KMS-11 (cell line): Measurements from ENCODE around the gene ANP32D.
"Not testable (repeated sequence)": the region's sequence is repeated elsewhere in the genome, so short reads cannot be mapped to it uniquely, and the experiment has no call there.

ENCODE experiments used
- H2AFZ ChIP-seq: fragments of 200-600 bp; sonication (generic); 2 replicates; pipeline ENCODE4 v1.6.1; 2016; ENCODE audit warnings: antibody characterized with exemption, mixed run types, low read depth
- H3K27ac ChIP-seq: fragments of 200-600 bp; sonication (generic); 2 replicates; pipeline ENCODE4 v1.6.1; 2016; ENCODE audit warnings: mild to moderate bottlenecking, mixed run types
- H3K27me3 ChIP-seq: fragments of 200-600 bp; sonication (generic); 2 replicates; pipeline ENCODE4 v1.6.1; 2017; ENCODE audit warnings: mild to moderate bottlenecking, low read depth, mixed run types, moderate library complexity; ENCODE audit not compliant: insufficient read depth
- H3K36me3 ChIP-seq: fragments of 200-600 bp; sonication (generic); 2 replicates; pipeline ENCODE4 v1.6.1; 2017; ENCODE audit warnings: mild to moderate bottlenecking, mixed run types; ENCODE audit not compliant: insufficient read depth
- H3K4me1 ChIP-seq: fragments of 200-600 bp; sonication (generic); 2 replicates; pipeline ENCODE4 v1.6.1; 2016; ENCODE audit warnings: mild to moderate bottlenecking, low read depth, mixed run types; ENCODE audit not compliant: poor library complexity, severe bottlenecking
- H3K4me2 ChIP-seq: fragments of 200-600 bp; sonication (generic); 2 replicates; pipeline ENCODE4 v1.7.0; 2016; ENCODE audit warnings: mild to moderate bottlenecking, mixed run types
- H3K4me3 ChIP-seq: fragments of 200-600 bp; sonication (generic); IDR thresholded peaks from 2 replicates; pipeline ENCODE4 v1.6.1; 2017; ENCODE audit warnings: low read depth, low read length, mixed read lengths; ENCODE audit not compliant: insufficient read depth
- H3K79me2 ChIP-seq: fragments of 200-600 bp; sonication (generic); 2 replicates; pipeline ENCODE4 v1.6.1; 2016; ENCODE audit warnings: low read depth, mixed run types; ENCODE audit not compliant: insufficient read depth
- H3K9ac ChIP-seq: fragments of 200-600 bp; sonication (generic); 2 replicates; pipeline ENCODE4 v1.6.1; 2016; ENCODE audit warnings: mild to moderate bottlenecking, mixed run types
- H4K20me1 ChIP-seq: fragments of 200-600 bp; sonication (generic); 2 replicates; pipeline ENCODE4 v1.6.1; 2016; ENCODE audit warnings: mild to moderate bottlenecking, mixed run types; ENCODE audit not compliant: insufficient read depth
- TF ChIP-seq, protein P1 (sequence below): fragments of 200-600 bp; sonication (generic); conservative IDR thresholded peaks from 2 replicates; pipeline ENCODE4 v1.6.1; 2017; ENCODE audit warnings: low read depth, mild to moderate bottlenecking, antibody characterized with exemption, low read length, moderate library complexity, mixed read lengths

ANP32D gene

DNA sequence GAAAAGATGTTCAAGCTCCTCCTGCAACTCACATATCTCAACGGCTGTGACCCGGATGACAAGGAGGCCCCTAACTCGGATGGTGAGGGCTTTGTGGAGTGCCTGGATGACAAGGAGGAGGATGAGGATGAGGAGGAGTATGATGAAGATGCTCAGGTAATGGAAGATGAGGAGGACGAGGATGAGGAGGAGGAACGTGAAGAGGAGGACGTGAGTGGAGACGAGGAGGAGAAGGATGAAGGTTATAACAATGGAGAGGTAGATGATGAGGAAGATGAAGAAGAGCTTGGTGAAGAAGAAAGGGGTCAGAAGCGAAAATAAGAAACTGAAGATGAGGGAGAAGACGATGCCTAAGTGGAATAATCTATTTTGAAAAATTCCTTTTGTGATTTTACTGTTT lies 702 bp downstream of the ANP32D start:
- no peak overlapping the region for H3K27ac ChIP-seq
- no peak overlapping the region for H2AFZ ChIP-seq
- H3K79me2 ChIP-seq, result no peaks in the 10 kb centered on the region
- no peaks in the 10 kb centered on the region for H3K27me3 ChIP-seq
- no peak overlapping the region for H3K9ac ChIP-seq
- H3K4me1 ChIP-seq, result no peaks in the 10 kb centered on the region
- no peaks in the 10 kb centered on the region for H4K20me1 ChIP-seq
- TF ChIP-seq, protein P1, sequence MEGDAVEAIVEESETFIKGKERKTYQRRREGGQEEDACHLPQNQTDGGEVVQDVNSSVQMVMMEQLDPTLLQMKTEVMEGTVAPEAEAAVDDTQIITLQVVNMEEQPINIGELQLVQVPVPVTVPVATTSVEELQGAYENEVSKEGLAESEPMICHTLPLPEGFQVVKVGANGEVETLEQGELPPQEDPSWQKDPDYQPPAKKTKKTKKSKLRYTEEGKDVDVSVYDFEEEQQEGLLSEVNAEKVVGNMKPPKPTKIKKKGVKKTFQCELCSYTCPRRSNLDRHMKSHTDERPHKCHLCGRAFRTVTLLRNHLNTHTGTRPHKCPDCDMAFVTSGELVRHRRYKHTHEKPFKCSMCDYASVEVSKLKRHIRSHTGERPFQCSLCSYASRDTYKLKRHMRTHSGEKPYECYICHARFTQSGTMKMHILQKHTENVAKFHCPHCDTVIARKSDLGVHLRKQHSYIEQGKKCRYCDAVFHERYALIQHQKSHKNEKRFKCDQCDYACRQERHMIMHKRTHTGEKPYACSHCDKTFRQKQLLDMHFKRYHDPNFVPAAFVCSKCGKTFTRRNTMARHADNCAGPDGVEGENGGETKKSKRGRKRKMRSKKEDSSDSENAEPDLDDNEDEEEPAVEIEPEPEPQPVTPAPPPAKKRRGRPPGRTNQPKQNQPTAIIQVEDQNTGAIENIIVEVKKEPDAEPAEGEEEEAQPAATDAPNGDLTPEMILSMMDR, result no peak
- no peaks in the 10 kb centered on the region; the same call in 1 of the 2 replicates for H3K36me3 ChIP-seq
- H3K4me2 ChIP-seq, result no peak overlapping the region
- no peak overlapping the region for H3K4me3 ChIP-seq

DNA sequence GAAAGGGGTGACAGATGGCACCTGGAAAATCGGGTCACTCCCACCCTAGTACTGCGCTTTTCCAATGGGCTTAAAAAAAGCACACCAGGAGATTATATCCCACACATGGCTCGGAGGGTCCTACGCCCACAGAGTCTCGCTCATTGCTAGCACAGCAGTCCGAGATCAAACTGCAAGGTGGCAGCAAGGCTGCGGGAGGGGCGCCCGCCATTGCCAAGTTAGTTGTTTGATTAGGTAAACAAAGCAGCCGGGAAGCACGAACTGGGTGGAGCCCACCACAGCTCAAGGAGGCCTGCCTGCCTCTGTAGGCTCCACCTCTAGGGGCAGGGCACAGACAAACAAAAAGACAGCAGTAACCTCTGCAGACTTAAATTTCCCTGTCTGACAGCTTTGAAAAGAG lies 2.1 kb downstream of the ANP32D start:
- H3K4me3 ChIP-seq, H4K20me1 ChIP-seq, H3K36me3 ChIP-seq, H3K27ac ChIP-seq, H3K4me1 ChIP-seq, H3K9ac ChIP-seq, H3K27me3 ChIP-seq, H2AFZ ChIP-seq, H3K4me2 ChIP-seq, H3K79me2 ChIP-seq: not testable (repeated sequence)

DNA sequence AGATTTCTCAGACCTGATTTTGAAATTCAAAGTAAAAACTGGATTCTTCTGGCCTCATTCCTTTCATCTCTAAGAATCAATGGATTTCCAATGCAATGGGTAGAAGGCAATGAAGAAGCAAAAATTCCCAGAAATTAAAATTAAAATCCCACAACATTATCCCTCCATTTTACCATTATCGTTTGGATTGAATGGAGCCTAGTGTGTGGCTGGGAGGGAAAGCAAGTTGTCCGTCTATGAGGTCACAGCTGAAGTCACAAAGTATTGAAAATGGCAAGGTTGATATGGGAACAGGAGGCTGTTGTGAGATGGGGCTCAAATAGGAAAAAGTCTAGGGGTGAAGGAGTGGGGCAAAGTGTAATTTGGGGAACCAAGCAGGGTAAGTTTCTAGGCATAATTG lies 9.8 kb downstream of the ANP32D start, which contains the start of gene C12orf54:
Gene C12orf54, plus strand, starts transcription at position 301 of the 400 bp plus-strand sequence. CDS start 799 bp downstream, outside the sequence.
- no peak within 1 kb of the TSS for H3K27ac ChIP-seq
- no peak within 1 kb of the TSS for H3K4me3 ChIP-seq
- no peaks in the 10 kb centered on the region for H3K27me3 ChIP-seq
- TF ChIP-seq, protein P1, result no peak
- no peaks in the 10 kb centered on the region for H3K4me1 ChIP-seq
- H3K36me3 ChIP-seq, result no peaks in the 10 kb centered on the region
- no peaks in the 10 kb centered on the region for H4K20me1 ChIP-seq
- H3K9ac ChIP-seq, result no peak within 1 kb of the TSS
- H3K4me2 ChIP-seq, result no peak within 1 kb of the TSS
- no peak within 1 kb of the TSS for H2AFZ ChIP-seq
- no peaks in the 10 kb centered on the region for H3K79me2 ChIP-seq

DNA sequence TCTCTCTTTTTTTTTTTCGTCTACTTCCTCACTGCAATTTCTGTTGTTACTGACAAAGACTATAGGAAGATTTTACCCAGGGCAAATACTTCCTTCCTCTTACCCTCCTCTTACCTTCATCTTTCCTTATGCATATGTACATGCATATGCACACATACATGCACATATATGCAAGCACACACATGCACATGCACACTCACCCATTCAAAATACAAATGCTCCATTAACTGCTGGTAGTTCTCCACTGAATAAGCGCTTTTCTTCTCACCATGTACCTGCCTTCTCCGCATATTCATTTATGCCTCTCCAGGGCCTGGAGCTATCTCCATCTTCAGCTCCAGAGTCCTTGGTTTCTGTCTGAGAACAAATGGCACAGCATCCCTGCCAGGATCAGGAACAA lies 10.6 kb downstream of the ANP32D start:
- Histone ChIP-seq H3K79me2 (no peaks in the 10 kb centered on the region), H3K4me1 (no peaks in the 10 kb centered on the region), H3K36me3 (no peaks in the 10 kb centered on the region), H3K4me2 (no peak overlapping the region), H3K4me3 (no peak overlapping the region), H3K9ac (no peak overlapping the region), H3K27me3 (no peaks in the 10 kb centered on the region), H4K20me1 (no peaks in the 10 kb centered on the region), H2AFZ (no peak overlapping the region), H3K27ac (no peak overlapping the region)
- TF ChIP-seq, protein P1, result no peak

DNA sequence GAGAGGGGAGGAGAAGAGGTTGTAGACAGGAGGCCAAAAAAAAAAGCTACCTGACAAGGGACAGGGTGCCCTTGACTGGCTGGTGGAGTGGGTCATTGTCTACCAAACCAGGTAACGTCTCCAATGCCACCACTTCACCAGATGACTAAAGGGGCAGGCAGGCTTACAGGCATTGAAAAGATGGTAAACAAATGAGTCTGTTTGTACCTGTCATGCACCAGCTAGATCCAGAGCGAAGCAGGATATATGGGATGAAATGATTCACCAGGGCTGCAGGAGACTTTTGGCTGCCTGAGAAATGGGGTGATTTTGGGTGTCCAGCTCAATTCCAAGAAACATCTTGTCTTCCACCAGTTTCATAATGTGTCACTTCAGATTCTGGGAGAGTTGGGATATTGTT lies 13.9 kb downstream of the ANP32D start:
- no peaks in the 10 kb centered on the region for H3K79me2 ChIP-seq
- H3K9ac ChIP-seq, result no peak overlapping the region
- TF ChIP-seq, protein P1, result no peak
- H3K4me1 ChIP-seq, result no peaks in the 10 kb centered on the region
- H3K4me3 ChIP-seq, result no peak overlapping the region
- no peak overlapping the region for H3K27ac ChIP-seq
- H3K27me3 ChIP-seq, result no peaks in the 10 kb centered on the region
- H3K36me3 ChIP-seq, result no peaks in the 10 kb centered on the region
- no peaks in the 10 kb centered on the region for H4K20me1 ChIP-seq
- H3K4me2 ChIP-seq, result no peak overlapping the region
- no peak overlapping the region for H2AFZ ChIP-seq
